GM10266 (cell line): Measurements from ENCODE around the gene MED13L.

Experiments used
- DNase-seq: peaks from one replicate; pipeline ENCODE4 v3.0.0; 2012; ENCODE audit errors: extremely low spot score
- TF ChIP-seq, protein P1 (sequence below): IDR thresholded peaks from 2 replicates; pipeline ENCODE4 v1.5.1; 2012; ENCODE audit warnings: mild to moderate bottlenecking, low read depth; ENCODE audit not compliant: control insufficient read depth, insufficient read depth; ENCODE audit errors: missing control alignments

Gene MED13L

DNA sequence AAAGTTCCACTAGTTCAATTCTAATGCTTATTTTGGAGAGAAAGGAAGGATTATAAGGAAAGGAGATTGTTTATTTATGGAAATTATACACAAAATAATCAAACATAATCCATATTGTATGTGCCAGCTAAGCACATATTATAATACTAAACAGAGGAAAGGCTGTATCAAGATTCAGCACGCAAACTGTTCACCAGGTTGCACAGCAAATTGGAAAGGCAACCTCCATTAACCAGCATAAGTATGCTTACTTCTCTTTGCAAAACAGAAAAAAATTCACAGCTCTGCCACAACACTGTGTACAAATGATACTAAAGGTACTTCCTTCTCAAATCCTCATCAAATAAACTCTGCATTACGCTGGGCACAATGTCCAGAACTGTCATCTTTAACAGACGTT is 146.3 kb downstream of the MED13L start:
- TF ChIP-seq, protein P1, sequence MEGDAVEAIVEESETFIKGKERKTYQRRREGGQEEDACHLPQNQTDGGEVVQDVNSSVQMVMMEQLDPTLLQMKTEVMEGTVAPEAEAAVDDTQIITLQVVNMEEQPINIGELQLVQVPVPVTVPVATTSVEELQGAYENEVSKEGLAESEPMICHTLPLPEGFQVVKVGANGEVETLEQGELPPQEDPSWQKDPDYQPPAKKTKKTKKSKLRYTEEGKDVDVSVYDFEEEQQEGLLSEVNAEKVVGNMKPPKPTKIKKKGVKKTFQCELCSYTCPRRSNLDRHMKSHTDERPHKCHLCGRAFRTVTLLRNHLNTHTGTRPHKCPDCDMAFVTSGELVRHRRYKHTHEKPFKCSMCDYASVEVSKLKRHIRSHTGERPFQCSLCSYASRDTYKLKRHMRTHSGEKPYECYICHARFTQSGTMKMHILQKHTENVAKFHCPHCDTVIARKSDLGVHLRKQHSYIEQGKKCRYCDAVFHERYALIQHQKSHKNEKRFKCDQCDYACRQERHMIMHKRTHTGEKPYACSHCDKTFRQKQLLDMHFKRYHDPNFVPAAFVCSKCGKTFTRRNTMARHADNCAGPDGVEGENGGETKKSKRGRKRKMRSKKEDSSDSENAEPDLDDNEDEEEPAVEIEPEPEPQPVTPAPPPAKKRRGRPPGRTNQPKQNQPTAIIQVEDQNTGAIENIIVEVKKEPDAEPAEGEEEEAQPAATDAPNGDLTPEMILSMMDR, result no peak
- DNase-seq, result no peak

- TF ChIP-seq, protein P1, result no peak
Measured at GRCh38 chr12:116130431-116130830, 147.1 kb downstream of the MED13L start.

GRCh38 chr12:116128779-116129178 is 148.7 kb downstream of the MED13L start:
- TF ChIP-seq, protein P1, result no peak
- DNase-seq, result no peak

More at GRCh38 chr12:116130431-116130830, 147.1 kb downstream of the MED13L start:
- no peak for DNase-seq

- DNase-seq, result no peak
Measured at GRCh38 chr12:116127859-116128258, 149.6 kb downstream of the MED13L start.

DNA sequence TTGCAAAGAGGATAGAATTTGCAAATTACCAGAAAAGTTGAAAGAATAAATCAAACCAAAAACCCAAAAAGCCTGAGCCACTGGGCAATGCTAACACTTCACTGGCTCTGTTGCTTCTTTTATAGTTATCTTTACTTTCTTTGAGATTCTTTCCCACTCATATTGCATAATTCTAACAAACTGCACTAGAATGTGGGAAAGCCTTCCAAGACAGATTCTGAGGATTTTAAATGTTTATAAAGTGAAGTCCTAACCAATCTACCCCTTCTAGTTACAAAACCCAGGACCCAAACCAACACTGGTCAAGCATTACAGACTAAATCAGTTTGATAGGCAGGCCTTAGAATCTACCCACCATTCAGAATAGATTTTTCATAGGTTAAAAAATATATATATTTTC is 150.9 kb downstream of the MED13L start:
- TF ChIP-seq, protein P1, result no peak
- no peak for DNase-seq

More at GRCh38 chr12:116127859-116128258, 149.6 kb downstream of the MED13L start:
- TF ChIP-seq, protein P1, result no peak

GRCh38 chr12:116125956-116126566 is 151.4 kb downstream of the MED13L start:
- no peak for DNase-seq
- TF ChIP-seq, protein P1, result no peak

DNA sequence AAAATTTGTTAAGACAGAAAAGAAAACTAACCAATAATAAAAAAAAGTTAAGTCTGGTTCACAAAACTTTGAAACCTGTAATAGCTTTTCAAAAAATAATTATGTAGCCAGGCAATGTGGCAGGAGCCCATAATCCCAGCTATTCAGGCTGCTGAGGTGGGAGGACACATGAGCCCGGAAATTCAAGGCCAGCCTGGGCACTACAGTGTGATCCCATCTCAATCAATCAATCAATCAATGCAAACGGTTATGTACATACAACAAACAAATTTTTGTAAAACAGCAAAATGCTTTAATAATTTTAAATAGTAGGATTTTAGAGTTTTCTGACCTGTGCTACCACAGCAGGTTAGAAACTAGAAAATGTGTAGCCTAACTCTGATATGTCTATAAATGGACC is 152.4 kb downstream of the MED13L start:
- TF ChIP-seq, protein P1, result no peak
- no peak for DNase-seq
